T1000 (cell line): ENCODE data around the gene PAPOLA.
"Not testable (repeated sequence)": the region's sequence is repeated elsewhere in the genome, so short reads cannot be mapped to it uniquely, and the experiment has no call there.

Experiments used
- DNase-seq: peaks from one replicate; lab custom pipeline; 2025; ENCODE audit warnings: mixed read lengths; lab: John Stamatoyannopoulos, UW

The PAPOLA gene

GRCh38 chr14:96502621-96503305, 581 bp downstream of the PAPOLA start:
- DNase-seq: no peak

- no peak for DNase-seq
Measured at GRCh38 chr14:96503306-96503679, 1.1 kb downstream of the PAPOLA start.

- DNase-seq: not testable (repeated sequence)
Measured at GRCh38 chr14:96504353-96504752, 2.2 kb downstream of the PAPOLA start.

GRCh38 chr14:96507723-96508122, 5.5 kb downstream of the PAPOLA start:
- DNase-seq: no peak

- no peak for DNase-seq
Measured at GRCh38 chr14:96508900-96509299, 6.7 kb downstream of the PAPOLA start.

GRCh38 chr14:96509457-96510090, 7.4 kb downstream of the PAPOLA start:
- DNase-seq: no peak

- DNase-seq: no peak
Measured at GRCh38 chr14:96511146-96511545, 9.0 kb downstream of the PAPOLA start.

GRCh38 chr14:96511667-96512066, 9.5 kb downstream of the PAPOLA start:
- DNase-seq: no peak

GRCh38 chr14:96512122-96512521, 9.9 kb downstream of the PAPOLA start:
- no peak for DNase-seq

GRCh38 chr14:96512602-96513397, 10.6 kb downstream of the PAPOLA start:
- DNase-seq: no peak

GRCh38 chr14:96514694-96515093, 12.5 kb downstream of the PAPOLA start:
- no peak for DNase-seq

GRCh38 chr14:96515731-96516130, 13.5 kb downstream of the PAPOLA start:
- no peak for DNase-seq

- DNase-seq: no peak
Measured at GRCh38 chr14:96516351-96516750, 14.2 kb downstream of the PAPOLA start.

- DNase-seq: no peak
Measured at GRCh38 chr14:96519970-96520369, 17.8 kb downstream of the PAPOLA start.

GRCh38 chr14:96525452-96525851, 23.3 kb downstream of the PAPOLA start:
- DNase-seq: no peak

GRCh38 chr14:96532632-96533031, 30.4 kb downstream of the PAPOLA start:
- DNase-seq: no peak

- no peak for DNase-seq
Measured at GRCh38 chr14:96536807-96537206, 34.6 kb downstream of the PAPOLA start.

- no peak for DNase-seq
Measured at GRCh38 chr14:96538097-96538989, 36.2 kb downstream of the PAPOLA start.

- no peak for DNase-seq
Measured at GRCh38 chr14:96538990-96539317, 36.8 kb downstream of the PAPOLA start.

- no peak for DNase-seq
Measured at GRCh38 chr14:96554315-96554910, 52.2 kb downstream of the PAPOLA start.

GRCh38 chr14:96559571-96559970, 57.4 kb downstream of the PAPOLA start:
- no peak for DNase-seq

GRCh38 chr14:96564389-96564788, 62.2 kb downstream of the PAPOLA start:
- DNase-seq: no peak
